Upper lobe of right lung (tissue), 1 donor: ENCODE data around the gene SALL3. TPM values are rescaled to one million over a fixed set of nuclear protein-coding genes. Genes with fewer than 3 reads are reported as not detected.
"Not testable (repeated sequence)": the region's sequence is repeated elsewhere in the genome, so short reads cannot be mapped to it uniquely, and the experiment has no call there.

Experiments
- ATAC-seq: fragments of 200-7000 bp; cut with Tn5 transposase; one replicate; pipeline ENCODE4 v1.9.1; 2020; ENCODE audit warnings: mild to moderate bottlenecking, moderate library complexity
- DNase-seq: peaks from one replicate; pipeline ENCODE4 v3.0.0-alpha.2; 2020
- H3K27ac ChIP-seq: fragments of 200-600 bp; one replicate; pipeline ENCODE4 v1.8.0; 2022
- H3K27me3 ChIP-seq: fragments of 200-600 bp; one replicate; pipeline ENCODE4 v1.8.0; 2022; ENCODE audit warnings: mild to moderate bottlenecking
- H3K36me3 ChIP-seq: fragments of 200-600 bp; one replicate; pipeline ENCODE4 v1.8.0; 2022
- H3K4me1 ChIP-seq: fragments of 200-600 bp; one replicate; pipeline ENCODE4 v1.8.0; 2022
- H3K4me3 ChIP-seq: fragments of 200-600 bp; one replicate; pipeline ENCODE4 v1.8.0; 2022; ENCODE audit warnings: mild to moderate bottlenecking
- H3K9me3 ChIP-seq: fragments of 200-600 bp; one replicate; pipeline ENCODE4 v1.8.0; 2022
- intact Hi-C: fragments of 100-400 bp; cut with DNase I; formaldehyde crosslinking; loops from one replicate; pipeline ENCODE4 v1.11.0; 2022
- total RNA-seq: library from RNA; stranded (reverse); fragmentation: NEBNext Ultra II Directional; extraction: Animal tissue kit (Norgen Biotek cat#: 25700); gene quantifications from one replicate; pipeline ENCODE4 v1.2.1, GENCODE V29; 2021
- TF ChIP-seq, protein P1 (sequence below): fragments of 200-600 bp; IDR thresholded peaks from one replicate; pipeline ENCODE4 v1.8.0; 2022; ENCODE audit warnings: antibody characterized with exemption
- donor health status: DM: no; HTN: yes; CAD: no; lungs with severe emphysema.

SALL3 gene
- total RNA-seq, 1 donor from 2014 or later: not detected

DNA sequence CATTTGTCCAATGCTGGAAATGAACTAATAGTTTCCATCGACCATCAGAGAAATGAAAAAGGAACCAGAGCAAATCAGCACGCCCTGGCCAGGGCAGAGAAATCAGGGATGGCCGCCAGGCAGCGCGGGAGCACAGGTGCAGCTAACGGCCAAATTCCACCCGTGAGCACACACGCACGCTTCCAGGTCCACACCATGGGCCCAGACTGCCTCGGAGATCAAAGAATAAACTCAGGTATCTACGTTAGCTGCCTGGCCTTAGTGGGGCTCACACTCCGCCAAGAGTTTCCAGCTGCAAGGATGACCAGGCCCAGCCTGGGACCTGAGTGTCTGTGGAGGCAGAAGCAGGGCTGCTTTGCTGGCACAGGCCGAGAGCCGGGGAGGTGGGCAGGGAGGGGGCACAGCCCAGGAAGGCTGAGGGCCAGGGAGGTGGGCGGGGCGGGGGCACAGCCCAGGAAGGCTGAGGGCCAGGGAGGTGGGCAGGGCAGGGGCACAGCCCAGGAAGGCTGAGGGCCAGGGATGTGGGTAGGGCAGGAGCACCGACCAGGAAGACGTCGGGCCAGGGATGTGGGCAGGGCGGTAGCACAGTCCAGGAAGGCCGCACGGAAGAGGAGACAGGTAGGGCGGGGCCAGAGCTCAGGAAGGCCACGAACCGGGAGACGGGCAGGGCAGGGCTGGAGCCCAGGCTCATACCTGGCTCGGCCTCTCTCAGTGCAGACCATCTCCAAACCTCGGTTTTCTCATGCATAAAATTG lies 43.2 kb upstream of the SALL3 start:
- intact Hi-C loops: no loop called here
- no peak for ATAC-seq
- no peak overlapping the region for H3K27ac ChIP-seq
- TF ChIP-seq, protein P1, sequence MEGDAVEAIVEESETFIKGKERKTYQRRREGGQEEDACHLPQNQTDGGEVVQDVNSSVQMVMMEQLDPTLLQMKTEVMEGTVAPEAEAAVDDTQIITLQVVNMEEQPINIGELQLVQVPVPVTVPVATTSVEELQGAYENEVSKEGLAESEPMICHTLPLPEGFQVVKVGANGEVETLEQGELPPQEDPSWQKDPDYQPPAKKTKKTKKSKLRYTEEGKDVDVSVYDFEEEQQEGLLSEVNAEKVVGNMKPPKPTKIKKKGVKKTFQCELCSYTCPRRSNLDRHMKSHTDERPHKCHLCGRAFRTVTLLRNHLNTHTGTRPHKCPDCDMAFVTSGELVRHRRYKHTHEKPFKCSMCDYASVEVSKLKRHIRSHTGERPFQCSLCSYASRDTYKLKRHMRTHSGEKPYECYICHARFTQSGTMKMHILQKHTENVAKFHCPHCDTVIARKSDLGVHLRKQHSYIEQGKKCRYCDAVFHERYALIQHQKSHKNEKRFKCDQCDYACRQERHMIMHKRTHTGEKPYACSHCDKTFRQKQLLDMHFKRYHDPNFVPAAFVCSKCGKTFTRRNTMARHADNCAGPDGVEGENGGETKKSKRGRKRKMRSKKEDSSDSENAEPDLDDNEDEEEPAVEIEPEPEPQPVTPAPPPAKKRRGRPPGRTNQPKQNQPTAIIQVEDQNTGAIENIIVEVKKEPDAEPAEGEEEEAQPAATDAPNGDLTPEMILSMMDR: no peak
- H3K36me3 ChIP-seq: no peaks in the 10 kb centered on the region
- DNase-seq: no peak
- no peaks in the 10 kb centered on the region for H3K4me1 ChIP-seq
- H3K9me3 ChIP-seq: no peaks in the 10 kb centered on the region
- H3K27me3 ChIP-seq: no peaks in the 10 kb centered on the region
- no peak overlapping the region for H3K4me3 ChIP-seq

DNA sequence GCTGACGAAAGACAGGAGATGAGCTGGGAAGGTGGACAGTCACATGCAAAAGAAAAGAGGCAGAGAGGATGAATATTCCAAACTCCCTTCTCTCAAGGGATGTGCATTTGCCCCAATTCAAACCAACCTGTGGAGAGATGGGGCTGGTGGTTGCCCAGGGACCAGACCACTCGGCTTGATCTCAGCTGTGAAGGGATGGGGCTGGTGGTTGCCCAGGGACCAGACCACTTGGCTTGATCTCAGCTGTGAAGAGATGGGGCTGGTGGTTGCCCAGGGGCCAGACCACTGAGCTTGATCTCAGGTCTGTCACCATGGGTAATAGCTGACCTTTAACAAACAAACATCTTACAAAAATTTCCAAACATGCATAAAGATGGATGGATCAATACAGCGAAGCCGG lies 42.5 kb upstream of the SALL3 start:
- TF ChIP-seq, protein P1: no peak
- no peaks in the 10 kb centered on the region for H3K36me3 ChIP-seq
- no peaks in the 10 kb centered on the region for H3K4me1 ChIP-seq
- H3K4me3 ChIP-seq: no peak overlapping the region
- H3K27ac ChIP-seq: no peak overlapping the region
- DNase-seq: no peak
- no peaks in the 10 kb centered on the region for H3K9me3 ChIP-seq
- intact Hi-C loops: no loop called here
- no peak for ATAC-seq
- no peaks in the 10 kb centered on the region for H3K27me3 ChIP-seq

DNA sequence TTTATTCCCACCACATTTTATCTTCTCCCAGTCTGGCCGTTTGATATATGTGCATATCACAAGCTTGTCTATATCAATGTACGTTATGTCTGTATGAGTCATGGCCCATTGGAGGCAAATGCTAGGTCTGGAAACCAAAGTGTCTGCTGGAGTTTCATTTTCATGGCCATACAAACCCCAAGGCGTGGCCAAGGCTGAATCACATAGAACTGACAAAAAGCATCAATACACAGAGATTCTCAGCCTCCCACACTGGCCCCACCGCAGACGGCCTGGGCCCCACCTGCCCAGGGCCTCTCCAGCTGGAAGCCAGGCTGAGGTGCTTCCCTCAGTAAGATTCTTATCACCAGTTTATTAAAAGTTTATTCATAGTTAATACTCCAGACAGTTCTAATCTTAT lies 40.5 kb upstream of the SALL3 start:
- no peaks in the 10 kb centered on the region for H3K36me3 ChIP-seq
- H3K9me3 ChIP-seq: no peaks in the 10 kb centered on the region
- H3K4me1 ChIP-seq: no peaks in the 10 kb centered on the region
- DNase-seq (no peak), ATAC-seq (no peak)
- no peaks in the 10 kb centered on the region for H3K27me3 ChIP-seq
- H3K27ac ChIP-seq: no peak overlapping the region
- intact Hi-C loops: no loop called here
- H3K4me3 ChIP-seq: no peak overlapping the region
- TF ChIP-seq, protein P1: no peak

GRCh38 chr18:78939734-78940494 lies 39.7 kb upstream of the SALL3 start:
- no peak for ATAC-seq
- Histone ChIP-seq H3K27me3 (no peaks in the 10 kb centered on the region), H3K4me1 (no peaks in the 10 kb centered on the region), H3K36me3 (no peaks in the 10 kb centered on the region), H3K27ac (no peak overlapping the region), H3K4me3 (no peak overlapping the region), H3K9me3 (no peaks in the 10 kb centered on the region)
- intact Hi-C loops: no loop called here
- TF ChIP-seq, protein P1: no peak
- no peak for DNase-seq

DNA sequence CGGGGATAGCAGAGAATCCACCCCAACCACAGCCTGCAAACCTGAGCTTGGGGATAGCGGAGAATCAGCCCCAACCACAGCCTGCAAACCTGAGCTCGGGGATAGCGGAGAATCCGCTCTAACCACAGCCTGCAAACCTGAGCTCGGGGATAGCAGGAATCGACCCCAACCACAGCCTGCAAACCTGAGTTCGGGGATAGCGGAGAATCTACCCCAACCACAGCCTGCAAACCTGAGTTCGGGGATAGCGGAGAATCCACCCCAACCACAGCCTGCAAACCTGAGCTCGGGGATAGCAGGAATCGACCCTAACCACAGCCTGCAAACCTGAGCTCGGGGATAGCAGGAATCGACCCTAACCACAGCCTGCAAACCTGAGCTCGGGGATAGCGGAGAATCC lies 37.4 kb upstream of the SALL3 start:
- H3K4me3 ChIP-seq, intact Hi-C loops, H3K4me1 ChIP-seq, DNase-seq, H3K36me3 ChIP-seq, ATAC-seq, H3K9me3 ChIP-seq, H3K27ac ChIP-seq, H3K27me3 ChIP-seq: not testable (repeated sequence)

- no peak for DNase-seq
- intact Hi-C loops: no loop called here
These were observed 34.0 kb upstream of the SALL3 start for GRCh38 chr18:78945628-78946027.

More at GRCh38 chr18:78945628-78946027, 34.0 kb upstream of the SALL3 start:
- H3K36me3 ChIP-seq: no peaks in the 10 kb centered on the region
- TF ChIP-seq, protein P1: no peak
- no peak overlapping the region for H3K27ac ChIP-seq
- ATAC-seq: no peak
- no peaks in the 10 kb centered on the region for H3K9me3 ChIP-seq
- no peaks in the 10 kb centered on the region for H3K4me1 ChIP-seq
- no peaks in the 10 kb centered on the region for H3K27me3 ChIP-seq
- H3K4me3 ChIP-seq: no peak overlapping the region
